Stimulated activated naive B cell treated with anti-CD40 and anti-IgM and Interleukin-4, amounts not matched to agents 10 μg/mL and 1 μg/mL and 100 μg/mL, for 72 hours (primary cell): ENCODE data around the gene ADAD2.
A peak's percentile ranks its signal among the peaks of the same experiment; 100 is the strongest.

ENCODE experiments used
- ATAC-seq, 2 donors: fragments of 150-1000 bp; cut with Tn5 transposase; replicated peaks; 2 replicates each; pipeline ENCODE4 v1.10.0; 2021; ENCODE audit warnings: moderate library complexity in 1 of 2
- DNase-seq: peaks from one replicate; pipeline ENCODE4 v3.0.0; 2021
- H3K27ac Mint-ChIP-seq: one replicate; pipeline ENCODE4 v1.8.0; 2022; ENCODE audit warnings: mild to moderate bottlenecking, mixed read lengths
- H3K27me3 Mint-ChIP-seq, 2 donors: one replicate each; pipeline ENCODE4 v1.8.0; 2022; ENCODE audit warnings: mixed read lengths in 2 of 2
- H3K36me3 Mint-ChIP-seq, 2 donors: one replicate each; pipeline ENCODE4 v1.8.0; 2022; ENCODE audit warnings: mixed read lengths in 2 of 2, mild to moderate bottlenecking in 1 of 2
- H3K4me1 Mint-ChIP-seq, 2 donors: one replicate each; pipeline ENCODE4 v1.8.0; 2022; ENCODE audit warnings: mixed read lengths in 2 of 2, mild to moderate bottlenecking in 1 of 2
- H3K4me3 Mint-ChIP-seq, 2 donors: one replicate each; pipeline ENCODE4 v1.8.0; 2022; ENCODE audit warnings: mild to moderate bottlenecking in 2 of 2, mixed read lengths in 2 of 2, moderate library complexity in 1 of 2
- H3K9me3 Mint-ChIP-seq, 2 donors: one replicate each; pipeline ENCODE4 v1.8.0; 2022; ENCODE audit warnings: mixed read lengths in 2 of 2, mild to moderate bottlenecking in 1 of 2

ADAD2 gene

DNA sequence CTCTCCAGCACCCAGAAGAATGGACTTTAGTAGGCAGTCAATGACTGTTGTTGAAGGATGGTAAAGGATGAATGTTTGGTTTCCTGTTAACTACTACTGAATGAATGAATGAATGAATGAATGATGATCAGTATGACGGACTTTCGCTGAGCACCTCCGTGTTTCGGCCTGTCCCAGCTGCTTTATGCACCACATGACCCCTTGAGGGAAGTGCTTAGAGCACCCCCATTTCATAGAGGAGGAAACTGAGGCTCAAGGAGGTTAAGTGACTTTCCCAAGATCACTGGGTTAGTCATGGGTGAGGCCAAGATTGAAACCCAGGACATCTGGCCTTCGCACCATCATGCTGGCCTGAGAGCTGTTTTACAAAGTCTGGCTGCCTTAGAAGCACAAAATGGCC, 42.0 kb downstream of the ADAD2 start:
- Mint-ChIP-seq H3K27ac (no peak overlapping the region), H3K27me3 (peaks cover 19 to 50% of the 10 kb centered on the region in 2 donors), H3K4me1 (no peaks in the 10 kb centered on the region), H3K36me3 (no peaks in the 10 kb centered on the region), H3K9me3 (peaks cover 0 to 2% of the 10 kb centered on the region in 2 donors), H3K4me3 (no peak overlapping the region)
- DNase-seq (no peak), ATAC-seq (no peak)

DNA sequence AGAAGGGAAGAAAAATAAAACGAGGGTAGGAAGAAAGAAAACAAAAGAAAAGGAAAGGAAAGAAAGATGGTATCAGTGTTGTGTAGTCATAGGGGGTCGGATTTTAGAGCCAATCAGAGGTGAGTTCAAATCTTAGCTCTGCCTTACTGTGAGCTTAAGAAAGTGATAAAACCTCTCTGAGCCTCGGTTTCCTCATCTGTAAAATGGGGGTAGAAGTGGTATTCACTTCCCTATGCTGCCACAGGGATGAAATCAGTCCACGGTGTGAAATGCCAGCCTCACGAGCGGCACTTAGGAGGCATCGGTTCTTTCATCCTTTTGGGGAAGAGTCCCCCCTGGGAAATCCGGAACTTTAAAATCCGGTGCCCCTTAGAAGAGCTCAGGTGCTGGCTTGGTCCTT, 42.8 kb downstream of the ADAD2 start:
- Mint-ChIP-seq H3K27ac (no peak overlapping the region), H3K4me3 (no peak overlapping the region), H3K4me1 (no peaks in the 10 kb centered on the region), H3K36me3 (no peaks in the 10 kb centered on the region), H3K9me3 (peaks cover 0 to 2% of the 10 kb centered on the region in 2 donors), H3K27me3 (peaks cover 18 to 48% of the 10 kb centered on the region in 2 donors)
- ATAC-seq: no peak
- DNase-seq: no peak

DNA sequence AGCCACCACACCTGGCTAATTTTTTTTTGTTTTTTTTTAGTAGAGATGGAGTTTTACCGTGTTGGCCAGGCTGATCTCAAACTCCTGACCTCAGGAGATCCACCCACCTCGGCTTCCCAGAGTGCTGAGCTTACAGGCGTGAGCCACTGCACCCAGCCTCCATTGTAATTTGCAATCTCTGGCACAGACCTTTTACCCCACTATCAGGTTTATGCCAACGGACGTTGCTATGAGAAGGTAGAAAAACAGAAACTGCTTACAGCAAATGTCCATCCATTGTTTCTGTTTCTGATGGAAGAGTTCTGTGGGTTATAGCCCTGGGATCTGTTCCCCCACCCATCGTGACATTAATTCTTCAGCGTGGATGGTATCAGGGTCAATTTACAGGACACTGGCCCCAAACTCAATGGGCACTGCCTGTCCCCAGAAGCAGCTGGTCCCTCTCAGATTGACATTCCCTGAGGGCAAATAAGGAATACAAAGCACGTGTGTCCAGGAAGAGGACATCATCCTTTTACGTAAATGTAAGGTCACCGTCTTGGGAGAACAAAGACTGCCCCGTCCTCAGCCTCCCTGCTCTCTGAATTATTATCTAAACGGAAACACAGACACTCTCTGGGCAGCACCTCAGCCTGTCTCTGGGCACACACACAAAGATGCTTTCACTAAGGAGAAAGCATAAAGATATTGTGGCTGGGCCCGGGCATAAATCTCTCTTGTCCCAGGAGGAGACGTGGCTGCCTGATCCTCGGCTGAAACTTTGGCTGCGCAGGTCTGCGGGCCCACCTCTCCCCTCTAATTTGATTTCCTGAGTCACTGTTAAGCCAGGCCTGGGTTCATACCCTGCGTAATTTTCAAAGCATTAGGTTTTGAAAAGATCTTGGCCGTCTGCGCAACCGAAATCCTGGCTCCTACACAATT, 43.6 kb downstream of the ADAD2 start:
- H3K27me3 Mint-ChIP-seq: peaks cover 21 to 48% of the 10 kb centered on the region in 2 donors
- no peak overlapping the region for H3K4me3 Mint-ChIP-seq
- H3K27ac Mint-ChIP-seq: no peak overlapping the region
- H3K4me1 Mint-ChIP-seq: no peaks in the 10 kb centered on the region
- no peak for DNase-seq
- ATAC-seq: no peak
- peaks cover 0 to 2% of the 10 kb centered on the region in 2 donors for H3K9me3 Mint-ChIP-seq
- H3K36me3 Mint-ChIP-seq: no peaks in the 10 kb centered on the region

DNA sequence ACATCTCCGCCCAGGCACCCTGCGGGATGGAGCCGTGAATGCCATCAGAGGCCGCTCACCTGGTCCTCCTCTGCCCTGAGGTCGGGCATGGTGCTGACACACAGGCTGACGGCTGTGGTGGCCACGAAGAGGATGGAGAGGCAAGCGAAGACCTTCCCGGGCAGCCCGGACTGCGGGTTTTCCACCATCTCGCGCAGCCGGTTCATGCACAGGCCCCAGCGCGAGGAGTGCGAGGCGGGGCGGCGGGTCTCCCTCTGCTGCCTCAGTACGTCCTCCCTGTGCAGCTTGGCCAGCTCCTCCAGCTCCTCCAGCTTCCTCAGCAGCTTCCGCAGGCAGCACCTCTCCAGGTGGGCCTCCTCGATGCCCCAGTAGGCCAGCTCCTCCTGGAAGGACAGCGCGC, 45.7 kb downstream of the ADAD2 start:
- H3K9me3 Mint-ChIP-seq: peaks cover 0 to 2% of the 10 kb centered on the region in 2 donors
- DNase-seq (no peak), ATAC-seq (no peak)
- no peaks in the 10 kb centered on the region for H3K36me3 Mint-ChIP-seq
- peaks cover 36 to 57% of the 10 kb centered on the region in 2 donors for H3K27me3 Mint-ChIP-seq
- no peak overlapping the region for H3K4me3 Mint-ChIP-seq
- H3K27ac Mint-ChIP-seq: no peak overlapping the region
- H3K4me1 Mint-ChIP-seq: no peaks in the 10 kb centered on the region

DNA sequence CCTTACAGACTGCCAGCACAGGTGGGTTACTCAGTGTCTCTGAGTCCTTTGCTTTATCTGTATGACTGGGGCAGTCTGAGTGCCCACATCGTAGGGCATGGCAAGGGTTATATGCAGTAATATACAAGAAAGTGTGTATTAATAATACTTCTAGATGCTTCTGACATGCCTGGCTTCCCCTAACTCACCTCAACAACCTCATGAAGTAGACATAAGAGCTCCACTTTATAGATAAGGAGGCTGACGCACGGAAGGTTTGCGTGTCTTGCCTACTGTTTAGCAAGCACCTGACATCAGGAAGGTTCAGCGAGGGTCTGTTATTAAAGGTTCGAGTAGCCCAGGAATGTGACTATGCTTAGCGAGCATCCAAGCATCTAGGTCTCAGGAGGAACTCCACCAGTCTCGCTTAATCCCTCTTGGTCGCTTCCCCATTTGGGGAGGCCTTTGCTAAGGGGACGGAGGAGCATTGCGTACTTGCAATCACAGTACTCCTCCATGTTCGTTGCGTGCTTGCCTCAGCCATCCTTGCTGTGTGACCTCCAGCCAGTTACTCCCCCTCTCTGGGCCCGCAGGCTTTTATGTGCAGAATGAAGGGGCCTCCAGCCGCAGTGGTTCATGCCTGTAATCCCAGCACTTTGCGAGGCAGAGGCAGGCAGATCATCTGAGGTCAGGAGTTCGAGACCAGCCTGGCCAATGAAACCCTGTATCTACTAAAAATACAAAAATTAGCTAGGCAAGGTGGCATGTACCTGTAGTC, 47.2 kb downstream of the ADAD2 start:
- Mint-ChIP-seq H3K4me1 (no peaks in the 10 kb centered on the region), H3K27ac (no peak overlapping the region), H3K4me3 (no peak overlapping the region), H3K27me3 (peaks cover 39 to 60% of the 10 kb centered on the region in 2 donors), H3K9me3 (peaks cover 0 to 2% of the 10 kb centered on the region in 2 donors), H3K36me3 (no peaks in the 10 kb centered on the region)
- ATAC-seq (no peak), DNase-seq (no peak)

DNA sequence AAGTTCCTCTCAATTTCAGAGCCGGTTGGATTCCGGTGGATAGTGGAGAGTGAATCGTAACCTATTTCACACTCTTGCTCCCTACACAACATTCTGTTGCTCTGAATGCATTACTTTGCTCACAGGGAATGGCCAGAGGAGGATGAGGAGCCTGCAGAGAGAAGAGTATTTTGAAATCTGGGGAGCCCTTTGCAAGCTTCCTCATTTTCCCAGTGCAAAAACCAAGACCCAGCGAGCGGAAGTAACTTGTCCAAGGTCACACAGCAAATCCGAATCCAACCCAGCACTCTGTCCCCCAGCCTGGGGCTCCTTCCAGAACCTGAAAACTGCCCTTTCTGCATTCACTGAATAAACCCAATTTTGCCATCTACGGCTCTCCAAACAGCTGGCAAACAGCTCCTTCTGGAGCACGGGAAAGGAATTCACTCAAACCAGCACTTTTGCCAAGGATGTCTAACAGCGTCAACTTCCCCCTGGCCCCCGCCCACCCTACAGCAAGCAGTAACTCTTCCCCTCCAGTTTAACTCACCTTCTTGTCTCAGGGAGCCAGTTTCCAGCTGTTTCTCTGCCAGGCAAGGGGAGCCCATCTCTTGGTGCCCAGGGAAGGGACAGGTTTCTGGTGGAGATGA, 48.3 kb downstream of the ADAD2 start:
- H3K4me1 Mint-ChIP-seq: no peaks in the 10 kb centered on the region

DNA sequence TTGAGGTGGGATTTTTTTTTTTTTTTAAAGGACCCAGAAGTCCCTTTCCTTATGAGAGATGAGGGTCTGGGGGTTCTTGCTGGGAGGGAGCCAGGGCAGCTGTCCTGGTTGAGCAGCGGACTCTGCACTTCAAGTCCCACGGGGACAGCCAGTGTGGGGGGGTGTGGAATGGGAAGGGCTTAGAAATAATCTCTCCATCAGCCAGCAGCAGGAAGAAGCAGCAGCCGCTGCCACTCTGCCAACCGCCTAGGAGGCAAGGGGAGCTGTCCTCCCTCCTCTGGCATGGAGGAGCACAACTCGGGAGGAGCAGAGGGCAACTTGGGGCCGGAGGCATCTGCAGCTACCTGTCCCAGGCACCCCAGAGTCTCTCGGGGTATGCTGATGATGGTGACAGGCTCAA, 49.0 kb downstream of the ADAD2 start, which contains the start of gene KCNG4:
Gene KCNG4 (minus strand): TSS at position 104 of the 400 bp plus-strand sequence. CDS start 2,527 bp downstream, outside the sequence.
- no peak for DNase-seq
- Mint-ChIP-seq H3K27ac (no peak within 1 kb of the TSS), H3K27me3 (peaks cover 47 to 58% of the 10 kb centered on the region in 2 donors), H3K4me1 (no peaks in the 10 kb centered on the region), H3K4me3 (no peak within 1 kb of the TSS), H3K36me3 (no peaks in the 10 kb centered on the region), H3K9me3 (peaks cover 1 to 13% of the 10 kb centered on the region in 2 donors)
- ATAC-seq: no peak

More for the DNA sequence above, 48.3 kb downstream of the ADAD2 start:
- no peak for DNase-seq
- Mint-ChIP-seq H3K27ac (no peak overlapping the region), H3K36me3 (no peaks in the 10 kb centered on the region), H3K27me3 (peaks cover 44 to 60% of the 10 kb centered on the region in 2 donors), H3K4me3 (no peak overlapping the region), H3K9me3 (peaks cover 0 to 10% of the 10 kb centered on the region in 2 donors)
- ATAC-seq: no peak

DNA sequence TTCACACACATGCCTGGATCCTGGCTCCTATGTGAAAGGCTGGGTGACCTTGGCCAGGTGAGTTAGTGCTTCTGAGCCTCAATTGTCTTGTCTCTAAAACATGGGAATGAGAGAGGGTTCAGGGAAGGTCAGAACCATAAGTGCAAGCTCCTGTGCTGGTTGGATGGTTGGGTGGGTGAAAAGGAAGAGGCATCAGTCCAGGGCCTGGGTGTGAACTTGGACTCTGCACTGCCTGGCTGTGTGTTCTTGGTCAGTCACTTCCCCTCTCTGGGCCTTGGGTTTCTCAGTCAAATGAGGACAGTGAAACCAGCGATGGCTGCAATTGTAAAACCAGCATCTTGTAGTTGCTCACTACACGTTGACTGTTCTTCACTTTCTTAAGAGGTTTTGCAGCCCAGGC, 49.5 kb downstream of the ADAD2 start:
- no peak overlapping the region for H3K27ac Mint-ChIP-seq
- no peaks in the 10 kb centered on the region for H3K4me1 Mint-ChIP-seq
- H3K4me3 Mint-ChIP-seq: no peak overlapping the region
- H3K9me3 Mint-ChIP-seq: peaks cover 1 to 13% of the 10 kb centered on the region in 2 donors
- no peak for DNase-seq
- H3K27me3 Mint-ChIP-seq: peaks cover 47 to 58% of the 10 kb centered on the region in 2 donors
- no peak for ATAC-seq
- H3K36me3 Mint-ChIP-seq: no peaks in the 10 kb centered on the region

DNA sequence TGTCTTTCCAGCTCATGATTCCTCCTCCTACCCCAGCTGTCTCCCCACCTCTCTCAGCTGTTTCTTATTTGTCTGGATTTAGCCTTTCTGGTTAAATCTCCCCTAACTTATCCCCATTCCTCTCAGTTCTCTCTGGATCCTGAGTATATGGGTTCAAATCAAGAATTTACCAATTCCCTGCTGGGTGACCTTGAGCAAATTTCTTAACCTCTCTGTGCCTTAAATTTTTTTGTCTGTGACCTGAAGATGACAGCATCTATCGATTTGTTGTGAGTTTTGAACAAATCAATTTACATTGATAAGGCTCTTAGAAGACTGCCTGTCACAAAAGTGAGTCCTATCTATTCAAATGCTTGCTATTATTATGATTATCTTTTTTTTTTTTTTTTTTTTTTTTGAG, 50.8 kb downstream of the ADAD2 start:
- no peaks in the 10 kb centered on the region for H3K4me1 Mint-ChIP-seq
- peaks cover 1 to 13% of the 10 kb centered on the region in 2 donors for H3K9me3 Mint-ChIP-seq
- no peak overlapping the region for H3K27ac Mint-ChIP-seq
- DNase-seq (no peak), ATAC-seq (no peak)
- no peak overlapping the region for H3K4me3 Mint-ChIP-seq
- no peaks in the 10 kb centered on the region for H3K36me3 Mint-ChIP-seq
- peaks cover 50 to 58% of the 10 kb centered on the region in 2 donors for H3K27me3 Mint-ChIP-seq

DNA sequence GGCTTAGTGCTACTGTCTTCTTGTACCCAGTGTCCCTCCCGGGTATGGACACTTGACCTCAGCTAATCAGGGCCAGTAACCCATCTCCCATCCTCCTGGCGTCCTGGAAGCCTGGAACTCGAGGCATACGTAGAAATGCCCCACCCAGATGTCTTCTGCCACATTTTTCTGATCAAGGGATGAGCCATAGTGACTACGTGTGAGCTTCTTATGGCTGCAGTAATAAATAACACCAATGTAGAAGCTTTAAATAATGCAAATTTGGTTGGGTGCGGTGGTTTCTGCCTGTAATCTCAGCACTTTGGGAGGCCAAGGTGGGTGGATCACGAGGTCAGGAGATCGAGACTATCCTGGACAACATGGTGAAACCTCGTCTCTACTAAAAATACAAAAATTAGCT, 51.9 kb downstream of the ADAD2 start:
- Mint-ChIP-seq H3K36me3 (no peaks in the 10 kb centered on the region), H3K4me3 (no peak overlapping the region)

DNA sequence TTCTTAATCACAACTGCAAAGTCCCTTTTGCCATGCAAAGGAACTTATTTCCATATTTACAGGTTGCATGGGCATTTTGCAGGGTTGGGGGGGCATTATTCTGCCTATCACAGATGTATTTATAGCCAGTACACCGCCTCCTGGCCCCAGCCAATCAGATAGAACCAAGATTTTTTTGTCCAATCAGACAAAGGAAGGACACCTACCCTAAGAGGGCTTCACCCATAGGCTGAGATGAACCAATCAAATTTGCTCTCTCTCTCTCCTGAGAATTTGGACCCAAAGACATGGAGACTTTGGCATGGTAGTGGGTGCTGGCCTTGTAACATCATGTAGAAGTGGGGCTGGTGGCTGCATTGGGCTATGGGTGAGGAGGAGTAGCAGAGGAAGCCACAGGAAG, 52.8 kb downstream of the ADAD2 start:
- H3K27me3 Mint-ChIP-seq: peaks cover 46 to 50% of the 10 kb centered on the region in 2 donors
- H3K4me1 Mint-ChIP-seq: no peaks in the 10 kb centered on the region
- peaks cover 1 to 13% of the 10 kb centered on the region in 2 donors for H3K9me3 Mint-ChIP-seq
- no peak overlapping the region for H3K4me3 Mint-ChIP-seq
- H3K27ac Mint-ChIP-seq: no peak overlapping the region
- H3K36me3 Mint-ChIP-seq: no peaks in the 10 kb centered on the region
- ATAC-seq: no peak
- no peak for DNase-seq

More for the DNA sequence above, 51.9 kb downstream of the ADAD2 start:
- H3K27ac Mint-ChIP-seq: no peak overlapping the region
- peaks cover 1 to 13% of the 10 kb centered on the region in 2 donors for H3K9me3 Mint-ChIP-seq
- ATAC-seq (no peak), DNase-seq (no peak)
- peaks cover 50% of the 10 kb centered on the region in 2 donors for H3K27me3 Mint-ChIP-seq
- H3K4me1 Mint-ChIP-seq: no peaks in the 10 kb centered on the region

DNA sequence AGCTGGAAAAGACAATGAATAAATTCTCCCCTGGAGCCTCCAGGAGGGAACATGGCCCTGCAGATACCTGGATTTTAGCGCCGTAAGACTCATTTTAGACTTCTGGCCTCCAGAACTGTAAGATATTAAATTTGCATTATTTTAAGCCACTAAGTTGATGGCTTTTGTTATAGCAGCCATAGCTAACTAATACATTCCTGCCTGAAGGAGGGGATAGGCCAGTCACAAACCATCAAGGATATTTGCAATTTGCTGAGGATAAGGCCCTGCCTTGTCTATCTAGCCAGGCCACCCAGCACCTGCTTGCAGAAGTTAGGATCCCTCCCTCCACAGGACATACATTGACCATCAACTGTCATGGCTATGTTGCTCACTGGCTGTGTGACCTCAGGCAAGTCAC, 53.8 kb downstream of the ADAD2 start:
- peaks cover 37 to 46% of the 10 kb centered on the region in 2 donors for H3K27me3 Mint-ChIP-seq
- DNase-seq (no peak), ATAC-seq (no peak)
- H3K27ac Mint-ChIP-seq: no peak overlapping the region
- no peaks in the 10 kb centered on the region for H3K4me1 Mint-ChIP-seq
- peaks cover 1 to 13% of the 10 kb centered on the region in 2 donors for H3K9me3 Mint-ChIP-seq
- H3K36me3 Mint-ChIP-seq: no peaks in the 10 kb centered on the region
- H3K4me3 Mint-ChIP-seq: no peak overlapping the region

DNA sequence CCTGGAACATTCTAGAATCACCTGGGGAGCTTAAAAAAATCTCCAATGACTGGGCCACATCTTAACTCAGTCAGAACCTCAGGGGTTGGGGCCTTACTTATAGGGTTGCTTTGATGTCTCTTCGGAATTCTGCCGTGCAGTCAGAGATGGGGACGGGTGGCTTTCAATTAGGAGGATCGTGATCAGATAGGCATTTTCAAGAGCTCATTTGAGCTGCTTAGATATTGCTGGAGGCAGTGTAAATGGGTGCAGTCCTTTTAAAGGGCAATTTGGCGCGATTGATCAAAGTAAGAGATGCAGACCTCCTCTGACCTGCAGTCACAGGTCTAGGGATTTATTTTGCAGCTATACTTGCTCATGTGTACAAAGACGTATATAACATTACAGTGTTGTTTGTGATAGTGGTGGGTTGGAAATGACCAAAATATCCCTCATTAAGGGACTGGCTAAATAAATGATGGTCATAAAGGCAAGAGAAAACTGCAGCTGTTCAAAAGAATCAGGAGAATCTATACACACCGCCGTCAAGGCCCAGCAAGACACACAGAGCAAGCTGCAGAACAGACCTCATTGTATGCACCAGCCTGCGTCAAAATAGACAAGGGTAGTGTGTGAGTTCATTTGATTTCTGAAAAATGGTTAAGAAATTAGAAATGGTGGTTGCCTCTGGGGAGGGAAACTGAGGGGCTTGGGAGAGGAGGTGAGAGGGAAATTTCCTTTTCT, 55.2 kb downstream of the ADAD2 start:
- H3K4me3 Mint-ChIP-seq: no peak overlapping the region
- DNase-seq (no peak), ATAC-seq (no peak)
- H3K27me3 Mint-ChIP-seq: peaks cover 23 to 39% of the 10 kb centered on the region in 2 donors
- H3K4me1 Mint-ChIP-seq: no peaks in the 10 kb centered on the region
- H3K27ac Mint-ChIP-seq: peak overlapping the region; percentile 5
- H3K9me3 Mint-ChIP-seq: peaks cover 1 to 13% of the 10 kb centered on the region in 2 donors
- no peaks in the 10 kb centered on the region for H3K36me3 Mint-ChIP-seq
